NCI-H2029 (cell line): Measurements from ENCODE around the gene RPTOR.
A peak's percentile ranks its signal among the peaks of the same experiment; 100 is the strongest.

Source experiments
- DNase-seq: peaks from one replicate; lab custom pipeline; 2025; lab: John Stamatoyannopoulos, UW

RPTOR gene

DNA sequence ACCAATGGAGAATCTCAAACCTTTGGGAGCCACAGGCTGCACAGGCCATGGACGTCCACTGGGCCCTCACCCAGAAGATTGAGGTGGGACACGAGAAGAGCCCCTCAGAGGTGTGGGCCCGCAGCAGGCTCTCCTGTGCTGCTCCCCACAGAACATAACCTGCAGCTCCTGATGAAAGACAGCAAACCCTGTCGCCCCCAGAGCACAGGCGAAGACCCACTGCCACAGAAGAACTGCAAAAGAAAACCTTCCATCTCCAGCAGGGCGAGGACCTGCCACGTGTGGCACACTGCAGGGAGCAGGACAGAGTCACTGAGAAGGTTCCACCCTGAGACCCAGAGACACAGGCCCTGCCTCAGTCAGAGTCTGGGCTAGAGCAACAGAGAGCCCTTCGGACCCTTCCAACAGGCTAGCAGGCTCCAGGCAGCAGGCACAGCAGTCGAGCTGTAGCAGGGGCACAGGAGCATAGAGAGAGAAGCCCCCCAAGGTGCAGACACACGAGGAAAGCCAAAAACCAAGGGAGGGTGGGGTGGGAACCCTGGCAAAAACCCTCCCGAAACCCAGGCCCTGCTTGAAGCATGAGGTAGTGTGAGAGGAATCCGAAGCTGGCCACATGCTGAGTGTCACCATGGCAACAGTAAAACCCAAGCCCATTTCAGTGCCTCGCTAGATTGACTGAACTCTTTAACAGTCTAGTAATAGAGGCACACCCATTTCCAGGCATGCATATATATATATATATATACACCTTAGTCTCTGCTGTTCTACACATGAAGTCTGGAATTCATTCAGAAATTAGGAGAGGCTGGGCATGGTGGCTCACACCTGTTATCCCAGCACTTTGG lies 387.0 kb downstream of the RPTOR start:
- no peak for DNase-seq

DNA sequence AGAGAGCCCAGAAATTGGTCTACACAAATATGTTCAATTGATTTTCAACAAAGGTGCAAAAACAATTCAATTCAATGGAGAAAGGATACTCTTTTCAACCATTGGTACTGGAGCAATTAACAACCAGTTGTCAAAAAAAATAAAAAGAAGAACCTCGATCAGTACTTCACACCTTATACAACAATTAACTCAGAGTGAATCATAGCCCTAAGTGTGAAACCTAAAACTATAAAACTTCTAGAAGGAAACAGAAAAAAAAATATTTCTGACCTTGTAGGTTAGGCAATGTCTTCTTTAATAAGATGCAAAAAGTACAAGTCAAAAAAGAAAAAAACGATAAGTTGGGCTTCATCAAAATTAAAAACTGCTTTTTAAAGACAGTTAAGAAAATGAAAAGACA lies 390.9 kb downstream of the RPTOR start:
- no peak for DNase-seq

GRCh38 chr17:80936218-80936617 lies 391.6 kb downstream of the RPTOR start:
- no peak for DNase-seq

GRCh38 chr17:80936723-80937122 lies 392.1 kb downstream of the RPTOR start:
- DNase-seq = no peak

DNA sequence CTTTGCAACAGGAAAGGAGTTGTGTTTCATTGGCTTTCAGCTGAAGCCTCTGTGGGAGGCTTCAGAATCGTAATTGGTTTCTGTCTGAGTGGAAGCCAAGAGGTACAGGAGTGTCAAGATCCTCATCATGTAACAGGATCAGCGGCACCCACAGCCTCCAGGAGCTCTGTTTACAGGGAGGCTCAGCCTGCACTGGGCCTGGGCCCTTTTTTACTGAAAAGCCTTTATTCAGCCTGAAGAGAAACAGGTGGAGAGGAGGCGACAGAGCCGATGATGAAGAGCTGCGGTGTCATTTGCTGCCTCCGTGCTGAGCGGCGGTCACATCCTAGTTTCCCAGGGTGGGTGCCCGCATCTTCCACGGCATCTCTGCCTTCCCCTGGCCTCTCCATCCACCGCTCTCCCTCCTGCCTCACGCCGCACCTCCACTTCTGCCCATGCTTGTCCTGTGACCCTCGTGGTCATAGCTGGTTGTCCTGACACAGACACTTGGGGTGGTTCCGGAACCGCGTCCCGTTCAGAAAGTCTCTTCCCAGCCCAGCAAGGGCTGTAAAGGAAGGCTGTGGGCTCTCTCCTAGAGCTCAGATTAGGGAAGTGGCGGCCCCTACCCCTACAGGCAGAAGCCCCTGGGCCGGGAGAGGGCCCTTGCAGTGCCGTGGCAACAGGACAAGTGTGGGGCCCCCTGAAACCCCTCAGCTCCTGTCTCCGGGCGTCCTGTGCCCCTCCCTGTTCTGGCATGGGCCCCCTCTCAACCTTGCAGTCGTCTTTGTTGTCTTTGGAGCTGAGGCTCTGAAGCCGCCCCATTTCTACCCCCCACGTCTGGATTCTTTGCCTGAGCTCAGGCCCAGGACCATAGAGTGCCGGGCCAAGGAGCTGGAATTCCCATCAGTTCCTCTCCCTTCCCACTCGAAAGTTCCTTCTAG lies 393.1 kb downstream of the RPTOR start:
- no peak for DNase-seq

DNA sequence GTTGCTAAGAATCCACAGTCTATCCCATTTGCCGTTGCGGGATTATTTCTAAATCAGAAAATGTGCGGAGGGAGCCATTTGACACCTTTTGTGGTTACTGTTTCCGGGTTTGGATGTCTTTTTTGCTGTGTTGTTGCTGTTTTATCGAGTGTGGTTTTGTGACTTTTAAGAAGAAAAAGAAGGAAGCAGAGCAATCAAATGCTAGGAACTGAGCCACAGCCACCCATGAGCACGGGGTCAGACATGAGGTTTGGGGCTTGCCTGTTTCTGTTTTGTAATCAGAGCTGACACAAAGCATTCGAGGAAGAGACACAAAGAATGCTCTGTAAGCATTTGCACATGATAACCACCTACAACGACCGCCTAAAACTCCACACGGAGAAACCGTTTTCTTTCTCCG lies 393.9 kb downstream of the RPTOR start:
- no peak for DNase-seq

DNA sequence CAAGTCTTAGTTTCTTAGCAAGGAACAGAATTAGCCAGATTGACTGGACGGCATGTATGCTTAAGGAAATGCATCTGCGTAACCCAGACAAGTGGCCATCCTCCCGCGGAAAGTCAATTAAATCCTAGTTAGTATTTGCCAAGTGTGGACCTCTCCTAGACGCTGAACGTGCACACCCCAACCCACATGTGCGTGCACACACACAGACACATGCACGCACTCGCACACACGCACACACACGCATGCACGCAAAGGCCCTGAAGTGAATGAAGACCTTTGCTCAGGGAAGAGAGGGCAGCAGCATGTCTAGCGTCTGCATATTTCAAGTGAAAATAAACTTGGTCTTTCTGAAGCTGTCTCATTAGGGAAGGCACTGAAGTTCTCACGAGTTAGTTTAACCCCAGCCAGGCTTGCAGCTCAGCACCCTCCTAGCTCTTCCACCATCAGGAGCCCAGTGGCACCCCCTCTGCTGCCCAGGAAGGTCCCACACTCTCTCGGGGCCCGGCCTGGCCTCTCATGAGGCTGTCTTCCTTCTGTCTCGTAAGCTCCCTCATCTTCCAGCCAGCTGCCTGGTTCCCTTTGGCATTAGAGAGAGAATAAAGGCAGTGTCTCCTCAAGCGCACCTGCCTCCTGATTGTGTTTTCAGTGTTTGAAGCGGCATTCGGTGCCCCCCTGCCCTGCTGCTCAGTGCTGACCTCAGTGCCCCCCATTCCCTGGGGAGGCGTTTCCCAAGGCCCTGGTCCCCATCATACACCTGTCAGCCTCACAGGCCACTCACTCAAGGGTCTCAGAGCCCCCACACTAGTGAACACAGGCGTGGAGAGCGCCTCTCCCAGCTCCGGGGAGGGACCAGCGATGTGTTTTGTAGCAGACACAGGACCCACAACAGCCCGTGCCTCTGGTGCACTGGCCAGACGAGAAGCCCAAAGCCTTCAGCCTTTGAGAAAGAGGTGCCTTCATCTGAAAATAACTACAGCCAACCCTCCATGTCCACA lies 394.8 kb downstream of the RPTOR start:
- no peak for DNase-seq

DNA sequence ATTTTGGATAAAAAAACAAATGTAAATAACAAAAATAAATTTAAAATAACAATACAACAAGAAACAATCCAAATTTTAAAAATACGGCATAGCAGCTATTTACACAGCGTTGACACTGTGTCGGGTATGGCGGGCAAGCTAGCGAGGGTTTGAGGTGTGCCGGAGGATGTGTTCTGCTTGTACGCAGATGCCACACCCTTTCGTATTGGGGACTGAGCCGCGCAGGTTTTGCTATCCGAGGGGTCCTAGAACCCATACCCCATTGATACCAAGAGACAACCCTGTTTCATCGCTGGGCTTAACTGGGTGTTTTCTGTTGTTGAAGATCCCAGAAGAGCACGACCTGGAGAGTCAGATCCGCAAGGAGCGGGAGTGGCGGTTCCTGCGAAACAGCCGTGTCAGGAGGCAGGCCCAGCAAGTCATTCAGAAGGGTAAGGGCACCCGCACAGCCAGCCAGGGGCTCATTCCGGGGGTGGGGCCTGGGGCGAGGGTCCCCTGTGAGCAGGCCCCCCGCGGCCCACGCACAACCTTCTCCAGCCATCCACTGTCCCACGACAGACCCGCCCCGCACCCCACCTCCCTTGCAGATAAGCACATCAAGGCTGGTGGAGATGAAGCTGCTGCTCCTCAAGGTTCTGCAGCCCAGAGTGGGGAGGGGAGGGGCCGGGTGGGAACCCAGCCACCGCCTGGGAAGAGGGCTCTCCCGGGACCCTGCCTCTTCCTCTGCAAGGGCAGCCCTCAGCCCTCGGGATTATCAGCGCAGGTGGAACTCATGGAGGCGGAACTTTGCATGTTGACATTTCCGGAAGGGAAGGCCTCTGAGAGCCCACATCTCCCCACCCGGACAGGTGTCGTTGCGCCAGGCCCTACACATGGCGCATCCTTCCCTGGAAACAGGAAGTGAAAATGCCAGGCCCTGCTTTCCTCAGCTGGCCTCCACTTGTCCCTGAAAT lies 395.8 kb downstream of the RPTOR start:
- DNase-seq = peak; percentile 41

- DNase-seq = no peak
Observed at GRCh38 chr17:80941171-80941570, 396.5 kb downstream of the RPTOR start.

DNA sequence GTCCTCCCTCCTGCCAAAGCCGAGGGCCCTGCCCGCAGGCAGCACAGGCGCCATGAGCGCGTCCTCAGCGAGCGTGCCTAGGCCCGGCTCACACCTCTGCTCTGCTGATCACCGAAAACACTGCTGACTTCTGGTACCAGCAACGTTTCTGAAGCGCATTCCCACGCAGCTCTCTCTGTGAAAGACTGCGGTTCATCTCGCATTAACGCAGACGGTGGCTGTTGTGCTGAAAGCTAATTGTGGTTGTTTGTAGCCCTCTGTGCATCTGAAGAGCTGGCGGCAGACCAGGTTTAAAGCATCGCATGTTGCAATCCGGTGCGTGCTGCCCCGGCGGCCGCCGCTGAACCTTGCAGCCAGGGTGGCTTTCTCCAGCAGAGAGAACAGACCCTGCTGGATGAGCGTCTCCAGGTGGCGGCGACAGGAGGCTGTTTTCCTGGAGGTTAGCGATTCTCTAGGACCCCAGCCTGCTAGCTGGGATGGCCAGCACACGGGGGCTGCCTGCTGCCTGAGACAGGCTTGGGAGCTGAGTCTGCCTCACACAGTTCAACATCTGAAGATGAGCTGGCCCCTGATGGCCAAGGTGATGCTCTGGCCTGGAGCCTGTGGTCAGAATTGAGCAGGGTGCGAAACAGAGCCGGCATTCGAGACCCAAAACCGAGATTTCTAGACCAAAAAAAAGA lies 397.2 kb downstream of the RPTOR start:
- no peak for DNase-seq

DNA sequence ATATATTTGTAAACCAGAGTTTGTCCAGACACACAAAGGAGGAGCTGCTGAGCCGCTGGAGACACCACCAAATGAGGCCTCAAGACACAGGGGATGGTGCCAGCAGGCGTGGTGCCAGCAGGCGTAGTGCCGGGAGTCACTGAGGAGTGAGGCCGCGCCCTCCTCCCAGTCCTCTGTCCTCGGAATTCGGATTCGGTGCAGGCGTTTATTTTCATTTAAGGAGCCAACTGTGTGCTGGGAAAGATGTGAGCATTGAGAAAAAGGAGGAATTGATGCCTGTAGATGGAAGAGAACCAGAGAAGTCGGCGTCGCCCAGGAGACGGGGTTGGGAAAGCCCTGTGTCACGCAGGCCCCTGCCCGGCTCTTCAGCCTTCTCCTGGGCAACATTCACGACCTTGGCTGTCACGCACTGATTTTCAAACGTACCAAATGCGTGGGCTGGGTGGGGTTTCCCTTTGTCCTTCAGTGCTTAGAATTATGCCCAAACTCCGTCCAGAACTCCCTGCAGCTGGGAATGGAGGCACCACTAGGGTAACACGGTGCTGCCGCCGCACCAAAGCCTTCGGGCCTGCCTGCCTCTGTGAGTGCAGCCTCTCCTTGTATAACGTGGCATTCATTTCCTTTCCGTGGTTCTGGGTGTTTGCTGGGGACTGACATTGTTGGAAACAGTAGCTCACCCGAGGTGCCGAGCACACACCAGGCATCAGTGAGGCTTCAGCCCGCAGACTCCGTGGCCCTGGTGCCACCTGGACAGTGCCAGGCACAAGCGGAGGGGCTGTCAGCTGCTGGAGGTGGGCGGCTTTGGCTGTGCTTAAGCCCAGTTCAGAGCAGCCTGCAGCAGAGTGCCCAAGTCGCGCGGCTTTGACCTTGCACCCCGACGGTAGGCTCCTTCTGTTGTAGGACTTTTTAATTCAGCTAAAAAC lies 398.0 kb downstream of the RPTOR start:
- DNase-seq = no peak

DNA sequence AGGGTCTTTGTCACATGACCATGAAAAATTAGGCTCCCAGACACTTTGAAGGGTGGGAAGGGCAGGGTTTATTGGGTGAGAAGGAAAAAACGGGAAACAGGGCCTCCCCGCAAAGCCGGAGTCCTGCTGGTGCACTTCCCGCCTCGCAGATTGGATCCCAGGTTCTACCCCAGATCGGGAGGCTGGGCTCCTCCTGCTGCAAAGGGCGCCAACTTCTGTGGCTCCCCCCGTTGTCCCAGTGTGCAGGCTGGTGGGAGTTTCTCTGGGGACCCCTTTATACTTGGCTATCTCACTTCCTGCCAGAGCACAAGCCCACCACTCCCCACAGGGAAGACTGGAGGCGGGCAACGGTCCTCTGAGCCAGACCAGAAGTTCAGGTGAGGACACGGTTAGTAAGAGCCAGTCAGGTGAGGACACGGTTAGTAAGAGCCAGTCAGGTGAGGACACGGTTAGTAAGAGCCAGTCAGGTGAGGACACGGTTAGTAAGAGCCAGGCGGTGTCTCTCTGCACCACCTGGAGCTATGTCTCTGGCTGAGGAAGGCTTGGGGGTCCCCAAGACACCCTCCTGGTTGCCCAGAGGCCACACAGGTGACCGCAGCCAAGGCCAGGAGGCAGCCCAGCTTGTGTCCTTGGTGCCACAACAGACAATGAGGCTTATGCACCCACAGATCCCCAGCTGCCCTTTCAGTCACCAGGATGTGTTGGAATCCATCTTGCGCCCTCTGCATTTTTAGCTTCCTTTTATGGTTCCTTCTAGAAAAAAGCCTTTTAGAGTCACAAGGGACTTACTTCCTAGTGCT lies 398.9 kb downstream of the RPTOR start:
- no peak for DNase-seq

DNA sequence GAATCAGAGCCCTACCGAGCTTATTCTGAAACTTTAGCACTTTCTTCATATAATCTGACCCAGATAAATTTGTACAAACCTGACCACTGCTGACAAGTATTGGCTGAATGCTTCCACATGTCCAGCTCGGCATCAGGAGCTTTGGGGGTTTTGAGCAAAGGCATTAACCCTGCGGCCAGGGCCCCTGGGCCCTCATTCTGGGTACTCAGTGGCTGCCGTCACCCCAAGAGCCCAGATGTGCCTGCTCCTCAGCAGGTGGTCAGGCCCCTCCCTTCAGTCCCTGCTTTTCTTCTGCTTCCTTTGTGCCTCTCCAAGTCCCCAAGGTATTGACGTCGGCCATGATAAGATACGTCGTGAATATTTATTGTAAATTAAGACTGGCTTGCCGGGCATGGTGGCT lies 399.7 kb downstream of the RPTOR start:
- DNase-seq = no peak

- DNase-seq = no peak
Observed at GRCh38 chr17:80945736-80946135, 401.1 kb downstream of the RPTOR start.

- DNase-seq = no peak
Observed at GRCh38 chr17:80946449-80946848, 401.8 kb downstream of the RPTOR start.

DNA sequence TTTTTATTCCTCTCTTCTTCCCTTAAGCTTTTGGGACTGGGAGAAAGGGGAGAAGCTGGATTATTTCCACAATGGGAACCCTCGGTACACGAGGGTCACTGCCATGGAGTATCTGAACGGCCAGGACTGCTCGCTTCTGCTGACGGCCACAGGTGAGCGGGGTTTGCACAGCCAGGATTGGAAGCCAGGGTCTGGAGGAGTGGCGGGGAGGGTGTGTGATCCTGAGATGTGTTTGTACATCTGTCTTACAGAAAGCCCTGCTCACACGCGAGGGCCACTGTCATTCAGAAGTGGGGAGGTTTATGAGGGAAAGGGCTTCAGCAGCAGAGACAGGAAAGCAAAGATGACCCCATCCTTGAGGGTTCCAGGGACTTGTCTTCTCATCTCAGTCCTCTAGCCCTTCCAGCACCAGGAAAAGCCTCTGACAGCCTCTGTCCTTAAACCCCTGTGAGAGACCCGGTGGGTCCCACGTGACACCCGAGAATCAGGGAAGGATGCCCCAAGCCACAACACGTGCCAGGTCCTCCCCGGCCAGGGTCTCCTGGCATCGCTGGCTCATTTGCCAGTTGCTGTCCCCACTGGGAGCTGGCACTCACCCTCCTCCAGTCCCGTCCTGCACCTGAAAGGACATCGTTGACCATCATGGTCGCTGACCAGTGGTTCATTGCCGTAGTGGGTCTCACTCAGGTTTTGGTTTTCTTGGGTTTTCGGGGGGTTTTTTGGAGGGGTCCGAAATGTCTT lies 402.7 kb downstream of the RPTOR start:
- DNase-seq = no peak
